Activated effector memory CD4-positive, alpha-beta T cell treated with Interleukin-2 at 50 U/mL for 16 hours (primary cell): ENCODE data around the gene ATP2C1.

ENCODE experiments used
- DNase-seq: peaks from one replicate; pipeline ENCODE4 v3.0.0-alpha.2; 2020

ATP2C1 gene

DNA sequence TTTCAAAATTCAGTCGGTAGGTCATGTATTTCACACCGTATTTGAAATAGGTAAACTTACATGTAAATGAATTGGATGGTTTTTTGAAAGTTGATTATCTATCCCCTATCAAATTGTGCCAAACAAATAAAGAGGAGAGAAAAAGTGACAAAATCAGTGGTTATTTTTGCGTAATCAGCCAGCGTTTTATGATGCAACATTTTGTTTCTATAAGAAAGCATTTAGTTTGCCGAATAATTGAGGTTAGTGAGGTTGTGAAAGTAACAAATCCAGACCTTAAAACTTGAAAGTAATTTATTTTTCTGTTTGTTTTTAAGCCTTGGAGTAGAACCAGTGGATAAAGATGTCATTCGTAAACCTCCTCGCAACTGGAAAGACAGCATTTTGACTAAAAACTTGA is 103.4 kb downstream of the ATP2C1 start:
- DNase-seq, result no peak

DNA sequence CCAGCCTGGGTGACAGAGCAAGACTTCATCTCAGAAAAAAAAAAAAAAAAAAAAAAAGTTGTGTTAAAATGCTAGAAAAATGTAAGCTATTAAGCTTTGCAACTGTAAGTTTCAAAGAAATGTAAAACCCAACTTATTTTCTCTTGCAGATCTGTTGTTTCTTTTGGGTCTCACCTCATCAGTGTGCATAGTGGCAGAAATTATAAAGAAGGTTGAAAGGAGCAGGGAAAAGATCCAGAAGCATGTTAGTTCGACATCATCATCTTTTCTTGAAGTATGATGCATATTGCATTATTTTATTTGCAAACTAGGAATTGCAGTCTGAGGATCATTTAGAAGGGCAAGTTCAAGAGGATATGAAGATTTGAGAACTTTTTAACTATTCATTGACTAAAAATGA is 107.2 kb downstream of the ATP2C1 start:
- no peak for DNase-seq

DNA sequence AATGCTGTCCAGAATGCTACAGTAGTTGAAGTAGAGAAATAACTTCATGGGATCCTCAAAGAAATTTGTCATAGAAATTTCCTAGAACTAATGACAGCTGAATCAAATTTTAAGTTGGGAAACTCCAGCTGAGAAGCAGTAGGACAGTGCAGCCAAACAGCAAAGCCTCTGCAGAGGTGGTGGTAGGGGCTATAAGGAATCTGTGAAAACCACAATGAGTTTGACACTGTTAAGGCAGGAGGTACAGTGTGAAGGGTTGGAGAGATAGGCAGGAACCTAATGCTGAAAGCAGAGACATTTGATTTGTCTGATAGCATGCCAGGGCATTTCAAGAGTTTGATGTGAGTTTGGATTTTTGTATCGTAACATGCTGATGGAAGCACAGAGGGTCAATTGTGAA is 110.7 kb downstream of the ATP2C1 start:
- no peak for DNase-seq

DNA sequence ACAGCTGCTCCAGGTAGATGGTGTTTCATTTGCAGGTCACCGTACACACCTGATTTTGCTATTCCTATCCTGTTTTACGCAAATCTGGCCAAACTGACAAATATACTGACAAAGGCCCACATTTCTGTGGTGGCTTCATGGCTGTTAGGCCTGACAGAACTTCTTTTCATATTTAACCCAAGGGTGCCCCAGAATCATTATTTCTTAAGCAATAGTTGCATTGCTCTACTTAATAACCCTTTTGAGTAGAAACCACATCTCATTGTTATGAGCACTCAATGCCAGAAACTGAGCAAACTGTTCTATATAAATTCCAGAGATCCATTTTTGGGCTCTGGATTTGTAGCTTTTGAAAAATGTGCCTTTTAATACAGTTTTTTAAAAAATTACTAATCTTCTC is 113.4 kb downstream of the ATP2C1 start:
- DNase-seq, result no peak

DNA sequence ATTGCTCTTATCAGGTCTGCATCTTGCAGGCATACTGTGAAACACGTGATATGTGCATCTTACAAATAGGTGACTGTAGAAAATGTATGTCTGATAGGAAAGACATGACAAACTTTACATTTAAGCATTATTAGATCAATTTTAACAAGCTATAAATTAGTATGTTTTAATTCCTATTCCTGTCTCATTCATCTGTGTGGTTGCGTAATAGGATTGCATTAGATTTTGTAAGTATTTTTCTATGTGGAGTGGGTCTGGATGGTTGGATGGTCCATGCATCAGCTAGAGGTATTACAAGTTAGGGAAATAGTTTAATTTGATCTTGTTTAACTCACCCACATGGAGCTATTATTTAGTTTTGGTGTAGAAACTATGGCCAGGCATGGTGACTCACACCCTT is 113.9 kb downstream of the ATP2C1 start:
- no peak for DNase-seq

DNA sequence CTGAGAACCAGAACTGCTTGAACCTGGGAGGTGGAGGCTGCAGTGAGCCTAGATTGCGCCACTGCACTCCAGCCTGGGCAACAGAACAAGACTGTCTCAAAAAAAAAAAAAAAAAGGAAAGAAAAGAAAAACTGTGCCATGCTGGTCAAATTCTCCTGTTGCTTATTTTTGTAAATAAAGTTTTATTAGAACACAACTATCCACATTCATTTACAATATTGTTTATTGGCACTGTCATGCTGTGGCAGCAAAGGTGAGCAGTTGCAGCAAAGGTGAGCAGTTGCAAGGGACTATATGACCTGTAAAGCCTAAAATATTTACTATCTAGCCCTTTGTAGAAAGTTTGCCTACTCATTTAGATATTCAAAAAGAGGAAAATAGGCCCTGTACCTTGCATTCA is 114.4 kb downstream of the ATP2C1 start:
- DNase-seq, result no peak

DNA sequence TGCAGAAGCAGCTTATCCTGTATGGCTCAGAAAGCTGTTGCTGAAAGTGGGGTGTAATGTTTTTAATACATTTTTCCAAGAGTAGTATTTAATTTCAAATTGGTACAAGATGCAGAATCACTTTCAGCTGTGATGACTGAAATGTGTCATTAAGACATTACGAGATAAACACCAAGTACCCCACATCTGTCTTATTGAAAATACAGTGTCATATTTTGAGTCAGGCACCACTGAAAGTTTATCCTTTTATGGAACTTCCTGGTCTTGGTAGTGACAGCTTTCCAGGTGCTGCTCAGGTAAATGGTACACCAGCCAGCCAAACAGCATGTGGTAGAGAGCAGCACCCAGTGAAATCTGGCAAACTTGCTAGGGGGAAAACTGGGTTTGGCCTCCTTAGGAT is 115.8 kb downstream of the ATP2C1 start:
- DNase-seq, result no peak

DNA sequence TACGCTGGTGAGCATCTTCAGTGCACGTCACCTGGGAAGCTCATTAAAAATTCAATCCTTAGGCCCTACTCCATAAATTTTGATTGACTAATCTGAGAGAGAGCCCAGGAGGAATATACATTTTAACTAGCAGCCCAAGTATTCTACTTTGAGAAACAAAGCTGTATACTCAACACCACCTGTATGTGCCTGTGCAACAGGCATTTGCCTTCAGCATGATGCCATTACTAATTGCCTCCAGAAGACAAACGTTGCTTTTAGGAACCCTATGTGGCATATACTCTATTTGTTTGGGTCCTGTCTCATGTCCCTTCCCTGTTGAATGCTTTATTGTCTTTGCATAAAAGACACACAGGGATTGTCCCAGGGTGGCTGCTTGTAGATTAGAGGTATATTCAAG is 125.1 kb downstream of the ATP2C1 start:
- no peak for DNase-seq

DNA sequence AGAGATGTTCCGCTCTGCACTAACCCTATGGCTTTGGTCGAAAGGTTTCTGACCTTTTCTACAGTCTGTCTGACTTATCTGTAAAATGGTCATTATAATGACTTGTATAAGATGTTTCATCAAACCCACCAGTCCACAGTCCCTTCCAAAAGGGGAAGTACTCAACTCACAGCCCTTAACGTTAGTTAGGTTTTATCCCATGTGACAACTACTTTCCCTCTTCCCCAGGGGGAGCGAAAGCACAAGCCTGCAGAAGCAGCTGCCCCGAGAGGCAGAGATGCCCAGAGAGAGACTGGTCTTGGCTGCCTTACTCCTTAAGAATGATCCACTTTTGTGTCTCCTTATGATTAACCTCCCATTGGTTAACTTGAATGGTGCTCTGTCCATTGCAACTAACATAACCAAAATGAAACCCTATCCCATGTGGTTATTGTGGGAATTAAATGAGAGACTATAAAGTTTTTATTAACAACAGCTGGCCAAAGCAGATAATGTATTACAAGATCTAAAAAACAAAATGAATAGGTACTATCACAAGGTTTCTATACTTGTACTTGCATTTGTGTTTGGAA is 126.3 kb downstream of the ATP2C1 start:
- DNase-seq, result no peak

DNA sequence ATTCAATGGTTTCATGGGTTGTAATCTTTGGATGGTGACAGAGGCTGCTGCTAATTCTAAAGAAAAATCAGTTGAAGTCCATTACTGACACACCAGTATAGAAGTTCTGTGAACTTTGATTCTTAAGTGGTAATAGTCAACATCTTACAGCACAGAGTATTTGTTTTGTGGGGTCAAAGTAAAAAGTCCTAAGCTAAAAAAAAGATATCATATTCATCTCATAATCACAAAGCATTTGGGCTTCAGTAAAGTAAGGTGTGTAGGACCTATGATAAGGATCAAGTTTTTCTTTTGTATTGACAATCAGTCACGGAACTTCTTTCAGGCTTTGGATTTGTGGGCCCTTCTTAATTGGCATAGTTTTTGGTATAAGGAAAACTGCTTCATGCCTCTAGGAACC is 131.7 kb downstream of the ATP2C1 start:
- DNase-seq, result no peak

DNA sequence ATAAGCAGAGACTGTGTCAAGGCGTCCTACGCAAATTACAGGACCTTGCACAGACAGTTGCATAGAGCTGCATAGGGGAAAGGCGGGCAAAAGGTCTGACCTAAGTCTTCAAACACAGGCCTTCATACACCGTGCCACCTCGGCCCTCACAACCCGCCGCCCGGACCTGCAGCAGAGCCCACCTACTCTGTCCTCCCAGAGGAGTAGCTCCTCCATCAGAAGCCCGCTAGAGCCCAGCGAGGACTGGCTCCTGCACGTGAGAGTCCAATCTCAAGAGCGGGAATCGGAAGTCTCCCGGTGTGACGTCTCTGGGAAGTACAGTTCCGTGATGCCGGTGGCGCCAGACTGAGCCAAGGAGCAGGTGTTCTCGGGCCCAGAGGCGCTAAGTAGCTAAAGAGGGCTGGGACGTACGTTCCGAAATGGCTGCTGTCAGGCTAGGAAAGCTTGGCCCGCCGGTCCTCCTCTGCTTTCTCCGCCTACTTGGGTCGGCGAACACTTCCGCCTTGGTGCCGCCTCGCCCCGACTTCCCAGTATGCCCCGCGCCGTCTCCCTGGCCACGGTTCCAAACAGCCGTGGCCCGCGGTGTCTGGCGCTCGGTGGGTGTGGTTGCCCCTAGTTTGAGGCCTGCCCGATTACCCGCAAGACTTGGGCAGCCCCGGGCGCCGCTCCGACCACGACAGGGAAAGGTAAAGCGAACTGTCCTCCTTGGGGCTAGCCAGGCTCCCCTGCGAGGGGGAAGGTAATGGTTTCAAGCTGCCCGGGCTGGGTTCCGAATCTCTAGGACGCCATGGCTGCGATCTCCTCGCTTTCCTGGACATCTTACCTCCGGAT is 132.7 kb downstream of the ATP2C1 start, which contains the start of the genes ASTE1 and NEK11:
ASTE1 (minus strand) TSS at position 505 of the 831 bp plus-strand sequence. CDS start 1,519 bp downstream, outside the sequence.
NEK11 (plus strand) TSS at position 557 of the 831 bp plus-strand sequence. CDS start 2,832 bp downstream, outside the sequence.
- peak; percentile 88 for DNase-seq

DNA sequence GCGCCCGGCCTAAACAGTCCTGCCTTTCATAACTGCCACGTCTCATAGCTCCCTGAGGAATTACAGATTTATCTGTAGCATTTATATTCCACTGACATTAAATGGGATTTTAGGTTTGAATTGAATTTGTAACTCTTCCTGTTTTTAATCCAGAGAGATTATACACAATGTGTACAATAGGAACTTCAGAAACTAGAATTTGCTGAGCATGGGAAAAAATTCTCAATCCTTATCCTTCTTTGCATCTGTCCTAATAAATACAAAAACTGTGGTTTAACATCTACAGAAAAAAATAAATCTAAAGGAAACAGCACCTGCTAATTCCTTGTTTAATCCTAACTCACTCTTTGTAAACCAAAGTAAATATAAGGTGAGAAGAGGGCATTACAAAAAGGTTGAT is 135.0 kb downstream of the ATP2C1 start:
- no peak for DNase-seq

DNA sequence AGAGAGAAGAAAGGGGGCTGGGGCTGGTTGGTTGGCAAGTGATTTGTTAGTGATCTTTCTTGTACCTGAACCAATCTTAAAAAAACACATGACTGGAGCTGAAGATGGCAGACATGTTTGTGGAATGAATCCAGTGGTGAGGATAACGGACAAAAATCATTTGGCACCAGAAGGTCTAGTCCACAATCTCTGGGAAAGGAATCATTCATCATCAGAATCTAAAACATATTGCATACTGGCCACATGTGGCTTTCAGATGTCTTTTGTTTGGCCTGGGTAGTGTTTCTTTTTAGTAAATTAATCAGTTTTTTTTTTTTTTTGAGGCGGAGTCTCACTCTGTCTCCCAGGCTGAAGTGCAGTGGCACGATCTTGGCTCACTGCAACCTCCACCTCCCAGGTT is 137.8 kb downstream of the ATP2C1 start:
- DNase-seq, result no peak

DNA sequence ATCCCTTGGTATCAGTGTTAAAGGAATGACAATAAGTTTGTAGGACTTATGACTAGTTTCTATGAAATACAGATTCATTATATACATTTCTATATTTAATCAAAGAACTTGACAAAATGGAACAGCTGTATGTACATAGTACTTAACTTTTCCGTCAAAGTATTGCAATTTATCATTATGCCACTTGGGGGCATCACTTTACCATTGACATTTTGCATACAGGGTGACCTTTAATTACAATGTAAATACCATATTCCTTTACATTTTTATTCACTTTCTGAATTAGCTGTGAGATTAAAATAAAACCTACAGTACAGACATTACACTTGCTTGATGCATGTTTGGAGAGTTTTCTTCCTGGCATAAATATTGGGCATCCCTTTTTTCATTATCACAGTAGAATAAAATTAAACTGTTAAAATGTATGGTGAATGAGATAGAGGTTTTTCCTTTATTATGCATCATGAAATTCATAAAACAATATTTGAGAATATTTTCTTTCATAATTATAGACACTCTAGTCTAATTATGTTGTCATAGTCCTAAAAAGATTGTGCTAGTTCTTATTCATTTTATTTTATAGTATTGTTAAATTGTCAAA is 139.7 kb downstream of the ATP2C1 start:
- no peak for DNase-seq

DNA sequence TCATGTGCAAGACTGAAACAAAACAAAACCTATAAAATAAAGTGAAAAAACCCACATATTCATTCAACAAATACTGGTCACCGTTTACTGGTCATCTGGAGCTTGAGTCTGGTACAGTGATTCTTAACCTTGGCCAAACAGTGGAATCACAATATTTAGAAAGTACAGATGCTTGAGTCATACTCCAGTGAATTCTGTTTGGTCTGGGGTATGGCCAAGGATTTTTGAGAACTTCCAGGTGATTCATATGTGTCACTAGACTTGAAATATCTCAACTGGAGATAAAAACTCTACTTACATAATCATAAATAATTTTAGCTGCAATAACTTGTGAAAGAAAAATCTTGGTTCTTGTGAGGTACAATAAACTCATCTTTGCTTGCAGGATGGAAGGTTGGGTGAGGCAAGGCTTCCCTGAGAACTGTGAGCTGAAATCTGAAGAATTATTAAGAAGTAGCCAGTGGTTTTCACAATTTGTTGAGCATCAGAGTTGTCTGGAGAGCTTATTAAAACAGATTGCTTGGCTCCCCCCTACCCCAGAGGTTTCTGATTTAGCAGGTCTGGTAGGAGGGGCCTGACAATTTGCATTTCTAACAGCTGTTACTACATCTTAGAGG is 142.4 kb downstream of the ATP2C1 start:
- DNase-seq, result no peak

DNA sequence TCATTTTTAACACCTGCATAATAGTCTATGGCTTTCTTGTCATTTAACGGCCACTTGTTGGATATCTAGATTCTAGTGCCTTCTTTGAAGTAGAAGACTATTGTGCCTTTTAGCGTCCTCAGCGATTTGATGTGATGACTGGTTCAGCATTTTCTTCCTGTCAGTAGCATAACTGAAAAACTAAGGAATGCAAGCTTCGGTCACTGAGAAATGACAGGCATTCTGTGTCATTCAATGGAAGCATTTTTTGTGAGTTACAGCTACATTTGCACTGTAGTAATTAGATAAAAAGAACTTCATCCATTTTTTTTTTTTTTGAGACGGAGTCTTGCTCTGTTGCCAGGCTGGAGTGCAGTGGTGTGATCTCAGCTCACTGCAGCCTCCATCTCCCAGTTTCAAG is 143.1 kb downstream of the ATP2C1 start:
- DNase-seq, result no peak

DNA sequence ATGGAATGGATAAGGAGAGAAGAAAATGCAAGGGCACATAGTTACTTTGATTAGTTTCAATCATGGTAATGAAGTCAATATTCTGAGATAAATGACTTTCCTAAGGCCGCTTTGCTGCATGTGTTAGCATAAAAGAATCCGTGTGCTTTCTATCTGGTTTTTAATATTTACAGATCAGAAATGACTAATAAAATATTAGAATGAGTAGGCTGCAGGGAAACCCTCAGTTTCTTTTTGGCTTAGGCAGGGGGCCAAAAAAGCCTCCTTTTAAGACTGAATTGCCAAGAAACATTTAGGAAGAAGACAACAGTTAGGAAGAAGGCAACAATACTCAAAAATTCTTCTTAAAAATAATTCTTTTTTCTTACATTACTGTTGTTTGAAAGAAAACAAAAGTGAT is 144.4 kb downstream of the ATP2C1 start:
- no peak for DNase-seq

DNA sequence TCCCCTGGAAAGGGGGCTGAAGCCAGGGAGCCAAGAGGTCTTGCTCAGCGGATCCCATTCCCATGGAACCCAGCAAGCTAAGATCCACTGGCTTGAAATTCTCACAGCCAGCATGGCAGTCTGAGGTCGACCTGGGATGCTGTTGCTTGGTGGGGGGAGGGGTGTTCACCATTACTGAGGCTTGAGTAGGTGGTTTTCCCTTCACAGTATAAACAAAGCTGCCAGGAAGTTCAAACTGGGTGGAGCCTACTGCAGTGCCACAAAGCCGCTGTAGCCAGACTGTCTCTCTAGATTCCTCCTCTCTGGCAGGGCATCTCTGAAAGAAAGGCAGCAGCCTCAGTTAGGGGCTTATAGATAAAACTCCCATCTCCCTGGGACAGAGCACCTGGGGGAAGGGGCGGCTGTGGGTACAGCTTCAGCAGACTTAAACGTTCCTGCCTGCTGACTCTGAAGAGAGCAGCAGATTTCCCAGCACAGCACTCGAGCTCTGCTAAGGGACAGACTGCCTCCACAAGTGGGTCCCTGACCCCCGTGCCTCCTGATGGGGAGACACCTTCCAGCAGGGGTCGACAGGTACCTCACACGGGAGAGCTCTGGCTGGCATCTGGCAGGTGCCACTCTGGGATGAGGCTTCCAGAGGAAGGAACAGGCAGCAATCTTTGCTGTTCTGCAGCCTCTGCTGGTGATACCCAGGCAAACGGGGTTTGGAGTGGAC is 148.5 kb downstream of the ATP2C1 start:
- DNase-seq, result peak; percentile 32

DNA sequence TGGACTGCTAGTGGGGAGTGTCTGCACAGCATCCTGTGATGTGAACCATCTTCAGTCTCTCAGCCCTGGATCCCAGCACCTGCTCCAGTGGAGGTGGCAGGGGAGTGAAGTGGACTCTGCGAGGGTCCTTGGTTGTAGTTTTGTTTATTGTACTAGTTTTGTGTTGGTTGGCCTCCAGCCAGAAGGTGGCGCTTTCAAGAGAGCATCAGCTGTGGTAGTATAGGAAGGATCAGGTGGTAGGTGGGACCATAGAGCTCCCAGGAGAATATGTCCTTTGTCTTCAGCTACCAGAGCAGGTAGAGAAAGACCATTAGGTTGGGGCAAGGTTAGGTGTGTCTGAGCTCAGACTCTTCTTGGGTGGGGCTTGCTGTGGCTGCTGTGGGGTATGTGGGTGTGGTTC is 153.7 kb downstream of the ATP2C1 start:
- DNase-seq, result no peak

DNA sequence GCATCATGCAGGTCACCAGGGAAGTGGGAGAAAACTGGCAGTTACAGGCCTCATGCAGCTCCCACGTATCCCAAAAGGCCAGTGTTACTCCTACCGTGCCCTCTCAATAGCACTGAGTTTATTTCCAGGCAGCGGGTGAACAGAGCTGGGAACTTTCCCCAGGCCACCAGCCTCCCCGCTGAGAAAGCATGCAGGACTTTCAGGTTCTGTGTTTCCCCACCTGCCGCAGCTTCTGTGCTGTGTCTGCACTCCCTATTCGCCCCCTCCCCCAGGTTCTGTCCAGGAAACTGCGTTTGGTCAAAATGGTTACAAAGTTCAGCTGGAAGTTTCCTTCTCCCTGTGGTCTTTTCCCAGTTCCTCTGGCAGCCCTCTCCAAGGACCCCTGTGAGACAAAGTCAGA is 154.1 kb downstream of the ATP2C1 start:
- DNase-seq, result no peak

DNA sequence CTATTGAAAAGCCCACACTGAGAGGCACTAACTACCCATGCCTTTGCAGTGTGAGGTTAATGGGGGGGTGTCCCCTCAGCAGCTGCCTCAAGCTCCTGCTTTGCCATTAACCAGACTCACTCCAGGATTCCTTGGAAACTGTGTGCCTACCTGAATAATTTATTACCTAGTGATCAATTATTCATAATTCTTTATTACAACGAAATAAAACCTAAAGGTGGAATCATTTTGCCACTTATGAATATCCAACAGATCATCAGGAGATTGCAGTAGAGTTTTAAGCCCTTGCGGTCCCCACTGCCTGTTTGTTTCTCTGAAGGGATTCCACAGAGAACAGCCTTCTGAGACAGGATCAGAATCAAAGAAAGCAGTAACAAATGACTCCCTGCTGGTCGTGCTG is 156.1 kb downstream of the ATP2C1 start:
- no peak for DNase-seq

DNA sequence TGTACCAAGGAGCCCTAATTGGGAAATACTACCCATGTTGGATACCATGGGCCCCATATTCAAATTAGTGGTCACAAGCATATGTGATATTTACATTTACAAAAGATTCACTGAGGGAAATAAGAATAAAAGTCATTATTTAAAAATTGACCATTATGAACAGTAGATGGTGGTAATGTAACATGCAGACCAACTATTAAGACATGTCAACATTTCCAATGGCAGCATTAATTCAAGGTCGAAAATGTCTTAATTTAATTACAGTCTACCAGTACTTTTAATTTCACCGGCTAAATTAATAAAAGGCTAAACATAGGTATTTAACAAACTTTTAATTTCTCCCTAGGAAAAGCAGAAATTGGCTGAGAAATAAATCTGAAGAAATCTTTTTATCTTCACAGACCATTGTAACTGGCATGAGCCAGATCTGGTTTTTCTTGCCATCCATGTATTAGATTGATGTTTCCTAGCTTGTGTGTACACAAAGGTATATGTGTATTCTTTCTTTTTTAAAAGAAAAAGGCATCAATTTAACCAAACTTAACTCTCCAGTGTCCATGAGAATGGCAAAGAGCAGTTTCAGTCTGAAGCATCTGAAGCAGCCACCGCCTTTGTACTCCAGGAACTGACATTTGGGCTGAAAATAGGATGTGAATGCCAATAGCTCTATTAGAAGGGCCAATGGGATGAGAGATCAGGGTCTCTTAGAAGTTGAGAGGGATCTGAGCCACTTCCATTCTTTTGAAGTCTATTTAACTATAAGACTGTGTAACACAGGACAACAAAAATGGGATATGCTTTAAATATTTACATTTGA is 159.4 kb downstream of the ATP2C1 start:
- DNase-seq, result no peak
